Nephron progenitor cell (in vitro differentiated cells): ENCODE data around the gene PDGFA.

ENCODE experiments used
- DNase-seq: peaks from one replicate; pipeline ENCODE4 v3.0.0; 2021
- H3K27ac Mint-ChIP-seq: 2 replicates; pipeline ENCODE4 v1.8.0; 2021; ENCODE audit warnings: mild to moderate bottlenecking, moderate library complexity, mixed read lengths
- H3K27me3 Mint-ChIP-seq: 2 replicates; pipeline ENCODE4 v1.8.0; 2021; ENCODE audit warnings: mild to moderate bottlenecking, low read depth, mixed read lengths; ENCODE audit not compliant: poor library complexity
- H3K36me3 Mint-ChIP-seq: 2 replicates; pipeline ENCODE4 v1.8.0; 2021; ENCODE audit warnings: low read depth, mixed read lengths
- H3K4me1 Mint-ChIP-seq: 2 replicates; pipeline ENCODE4 v1.8.0; 2021; ENCODE audit warnings: mixed read lengths
- H3K4me3 Mint-ChIP-seq: 2 replicates; pipeline ENCODE4 v1.8.0; 2021; ENCODE audit warnings: mild to moderate bottlenecking, moderate library complexity, mixed read lengths
- H3K9me3 Mint-ChIP-seq: 2 replicates; pipeline ENCODE4 v1.8.0; 2021; ENCODE audit warnings: mild to moderate bottlenecking, moderate library complexity, mixed read lengths
- CTCF ChIP-seq: fragments of 200-600 bp; sonication (generic); IDR thresholded peaks from 2 replicates; pipeline ENCODE4 v1.5.0; 2021; ENCODE audit warnings: antibody characterized with exemption

Gene PDGFA

DNA sequence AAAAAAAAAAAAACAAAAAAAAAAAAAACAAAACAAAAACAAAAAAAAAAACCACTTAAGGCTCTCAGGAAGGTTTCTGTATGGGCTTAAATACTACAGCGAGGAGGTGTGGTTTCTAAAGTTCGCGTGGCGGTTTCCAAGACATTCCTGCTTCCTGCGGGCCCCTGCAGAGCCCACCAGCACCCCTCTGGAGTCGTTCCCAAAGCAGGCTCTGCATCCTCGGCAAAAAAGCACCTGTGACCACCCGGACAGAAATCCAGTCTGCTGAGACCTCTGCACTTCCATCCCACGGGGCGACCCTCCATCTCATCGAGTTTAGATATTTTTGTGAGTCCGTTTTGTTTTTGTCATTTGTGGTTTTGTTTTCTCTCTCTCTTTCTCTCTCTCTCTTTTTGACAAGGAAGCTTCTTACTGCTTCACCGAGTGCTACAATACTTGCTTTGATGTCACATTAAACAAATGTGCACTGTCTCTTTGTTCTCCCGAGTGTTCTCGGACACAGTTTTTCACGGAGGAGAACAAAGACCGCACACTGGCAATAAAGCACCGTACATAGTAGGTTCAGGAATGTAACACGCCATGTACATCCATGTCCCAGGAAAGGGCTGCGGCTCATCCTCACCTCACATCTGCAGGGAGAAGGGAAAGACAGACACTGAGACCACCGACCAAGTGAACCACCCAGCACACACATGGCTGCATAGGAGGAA lies 21.5 kb downstream of the PDGFA start:
- Mint-ChIP-seq H3K36me3 (peaks cover 40% of the 10 kb centered on the region), H3K27ac (no peak overlapping the region), H3K4me1 (peaks cover 25% of the 10 kb centered on the region), H3K9me3 (peaks cover 4% of the 10 kb centered on the region), H3K4me3 (no peak overlapping the region), H3K27me3 (peaks cover 9% of the 10 kb centered on the region)
- no peak for DNase-seq
- TF ChIP-seq CTCF, result no peak

DNA sequence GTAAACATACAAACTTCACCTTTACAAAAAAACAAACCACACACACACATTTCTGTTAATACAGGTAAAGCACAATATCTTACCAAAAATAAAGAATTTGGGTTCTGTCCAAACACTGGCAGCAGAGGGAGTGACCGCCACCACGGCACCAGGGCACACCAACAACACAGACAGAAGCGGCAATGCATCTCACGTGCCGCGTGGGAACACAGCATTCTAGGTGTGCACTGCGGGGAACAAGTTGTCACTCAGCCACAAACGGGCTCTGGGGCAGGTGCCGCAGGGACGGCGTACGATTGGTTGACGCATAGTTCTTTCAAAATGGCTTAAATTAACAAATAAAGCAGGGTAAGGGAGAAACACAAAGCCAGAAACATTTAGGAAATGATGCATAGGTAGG lies 22.3 kb downstream of the PDGFA start:
- no peak for TF ChIP-seq CTCF

GRCh38 chr7:496528-497295 lies 22.9 kb downstream of the PDGFA start:
- peaks cover 9% of the 10 kb centered on the region for H3K27me3 Mint-ChIP-seq

More for the DNA sequence above, 22.3 kb downstream of the PDGFA start:
- Mint-ChIP-seq H3K4me3 (no peak overlapping the region), H3K9me3 (peaks cover 6% of the 10 kb centered on the region), H3K36me3 (peaks cover 40% of the 10 kb centered on the region), H3K27me3 (peaks cover 9% of the 10 kb centered on the region), H3K4me1 (peaks cover 25% of the 10 kb centered on the region), H3K27ac (peak overlapping the region; percentile 10)
- DNase-seq, result no peak

DNA sequence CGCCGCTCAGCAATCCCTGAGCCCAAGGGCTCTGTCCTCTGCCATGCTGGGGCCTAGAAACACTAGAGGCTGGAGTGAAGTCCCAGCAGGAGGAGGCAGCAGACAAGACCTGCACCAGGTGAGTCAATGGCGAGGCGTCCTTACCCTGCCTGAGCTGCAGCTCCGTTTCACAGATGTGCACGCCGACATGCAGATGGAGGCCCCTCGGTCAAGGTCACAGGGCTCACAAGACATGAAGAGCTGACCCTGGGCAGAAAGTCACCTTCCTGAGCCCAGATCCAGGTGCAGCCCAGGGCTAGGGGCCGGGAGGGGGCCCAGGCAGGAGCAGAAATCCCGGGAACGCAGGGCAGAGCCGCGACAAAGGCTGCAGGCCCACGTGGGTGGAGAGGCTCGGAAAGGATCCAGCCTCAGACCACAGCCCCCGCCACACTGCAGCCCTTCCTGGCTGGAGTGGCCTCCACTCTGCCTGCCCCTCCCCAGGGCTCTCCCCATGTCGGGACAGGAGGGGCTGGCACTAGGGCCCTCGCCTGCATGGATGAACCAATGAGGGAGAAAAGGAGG lies 23.8 kb downstream of the PDGFA start:
- no peak overlapping the region for H3K27ac Mint-ChIP-seq
- peaks cover 6% of the 10 kb centered on the region for H3K9me3 Mint-ChIP-seq
- DNase-seq, result no peak
- H3K4me3 Mint-ChIP-seq, result no peak overlapping the region
- peaks cover 9% of the 10 kb centered on the region for H3K27me3 Mint-ChIP-seq
- no peak for TF ChIP-seq CTCF
- peaks cover 35% of the 10 kb centered on the region for H3K4me1 Mint-ChIP-seq
- peaks cover 36% of the 10 kb centered on the region for H3K36me3 Mint-ChIP-seq

More at GRCh38 chr7:496528-497295, 22.9 kb downstream of the PDGFA start:
- H3K36me3 Mint-ChIP-seq, result peaks cover 40% of the 10 kb centered on the region
- no peak overlapping the region for H3K27ac Mint-ChIP-seq
- H3K4me1 Mint-ChIP-seq, result peaks cover 31% of the 10 kb centered on the region
- H3K9me3 Mint-ChIP-seq, result peaks cover 6% of the 10 kb centered on the region
- no peak overlapping the region for H3K4me3 Mint-ChIP-seq
- no peak for DNase-seq
- no peak for TF ChIP-seq CTCF

DNA sequence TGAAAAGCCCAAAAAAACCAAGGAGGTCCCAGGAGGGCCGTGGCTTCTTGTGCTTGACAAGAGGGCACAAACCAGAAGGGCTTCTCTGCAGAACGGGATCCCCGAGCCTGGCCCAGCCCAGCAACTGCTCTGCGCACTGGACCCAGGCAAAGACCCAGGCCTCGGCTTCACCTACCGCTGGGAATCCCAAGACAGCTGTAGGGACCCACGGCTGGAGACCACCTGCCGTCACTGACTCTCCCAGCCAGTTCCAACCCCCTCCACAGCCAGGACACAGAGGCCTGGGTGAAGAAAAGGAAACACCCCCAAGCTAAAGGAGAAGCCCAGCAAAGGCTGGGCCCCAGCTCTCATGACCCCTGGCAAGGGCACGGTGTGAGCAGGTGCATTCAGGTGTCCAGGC lies 24.3 kb downstream of the PDGFA start:
- TF ChIP-seq CTCF, result no peak
- H3K27ac Mint-ChIP-seq, result no peak overlapping the region
- peaks cover 34% of the 10 kb centered on the region for H3K4me1 Mint-ChIP-seq
- DNase-seq, result no peak
- peaks cover 6% of the 10 kb centered on the region for H3K9me3 Mint-ChIP-seq
- peaks cover 9% of the 10 kb centered on the region for H3K27me3 Mint-ChIP-seq
- H3K4me3 Mint-ChIP-seq, result no peak overlapping the region
- H3K36me3 Mint-ChIP-seq, result peaks cover 31% of the 10 kb centered on the region
